Fibroblast of gingiva (primary cell): ENCODE measurements around the gene HNRNPA2B1.

Experiments
- DNase-seq: peaks from one replicate; pipeline ENCODE4 v3.0.0-alpha.2; 2011; ENCODE audit warnings: low read depth

HNRNPA2B1 gene

GRCh38 chr7:26200444-26201246 is at the start of gene HNRNPA2B1:
HNRNPA2B1 (minus strand) TSS chr7:26200746; CDS start chr7:26200577, 169 bp downstream.
- DNase-seq: peak; percentile 95

GRCh38 chr7:26250239-26250638 is 49.7 kb upstream of the HNRNPA2B1 start:
- DNase-seq: no peak

GRCh38 chr7:26245150-26245549 is 44.6 kb upstream of the HNRNPA2B1 start:
- DNase-seq: no peak

GRCh38 chr7:26238032-26238431 is 37.5 kb upstream of the HNRNPA2B1 start:
- no peak for DNase-seq

GRCh38 chr7:26237035-26237807 is 36.7 kb upstream of the HNRNPA2B1 start:
- no peak for DNase-seq

- DNase-seq: no peak
Observed at GRCh38 chr7:26233902-26234511, 33.5 kb upstream of the HNRNPA2B1 start.

GRCh38 chr7:26227987-26228386 is 27.4 kb upstream of the HNRNPA2B1 start:
- no peak for DNase-seq

- no peak for DNase-seq
Observed at GRCh38 chr7:26224359-26224758, 23.8 kb upstream of the HNRNPA2B1 start.

GRCh38 chr7:26216049-26216448 is 15.5 kb upstream of the HNRNPA2B1 start:
- DNase-seq: peak; percentile 23

- no peak for DNase-seq
Observed at GRCh38 chr7:26213807-26214515, 13.4 kb upstream of the HNRNPA2B1 start.

- DNase-seq: no peak
Observed at GRCh38 chr7:26212921-26213718, 12.6 kb upstream of the HNRNPA2B1 start.

GRCh38 chr7:26208040-26208439 is 7.5 kb upstream of the HNRNPA2B1 start:
- DNase-seq: no peak

GRCh38 chr7:26203016-26203415 is 2.5 kb upstream of the HNRNPA2B1 start:
- no peak for DNase-seq

- DNase-seq: no peak
Observed at GRCh38 chr7:26202019-26202990, 1.8 kb upstream of the HNRNPA2B1 start.

- DNase-seq: peak; percentile 82
Observed at GRCh38 chr7:26201247-26202018, 887 bp upstream of the HNRNPA2B1 start, which contains the start of gene CBX3. CBX3 (plus strand) TSS chr7:26201745; CDS start chr7:26202999, 1,254 bp downstream.

- peak; percentile 41 for DNase-seq
Observed at GRCh38 chr7:26200038-26200443, 505 bp downstream of the HNRNPA2B1 start.

GRCh38 chr7:26199301-26200037 is 1.1 kb downstream of the HNRNPA2B1 start:
- peak; percentile 38 for DNase-seq

- DNase-seq: no peak
Observed at GRCh38 chr7:26198781-26199169, 1.8 kb downstream of the HNRNPA2B1 start.
